ENCODE data around the gene SLC27A1.
"Not testable (repeated sequence)": the region's sequence is repeated elsewhere in the genome, so short reads cannot be mapped to it uniquely, and the experiment has no call there.

Gene SLC27A1

DNA sequence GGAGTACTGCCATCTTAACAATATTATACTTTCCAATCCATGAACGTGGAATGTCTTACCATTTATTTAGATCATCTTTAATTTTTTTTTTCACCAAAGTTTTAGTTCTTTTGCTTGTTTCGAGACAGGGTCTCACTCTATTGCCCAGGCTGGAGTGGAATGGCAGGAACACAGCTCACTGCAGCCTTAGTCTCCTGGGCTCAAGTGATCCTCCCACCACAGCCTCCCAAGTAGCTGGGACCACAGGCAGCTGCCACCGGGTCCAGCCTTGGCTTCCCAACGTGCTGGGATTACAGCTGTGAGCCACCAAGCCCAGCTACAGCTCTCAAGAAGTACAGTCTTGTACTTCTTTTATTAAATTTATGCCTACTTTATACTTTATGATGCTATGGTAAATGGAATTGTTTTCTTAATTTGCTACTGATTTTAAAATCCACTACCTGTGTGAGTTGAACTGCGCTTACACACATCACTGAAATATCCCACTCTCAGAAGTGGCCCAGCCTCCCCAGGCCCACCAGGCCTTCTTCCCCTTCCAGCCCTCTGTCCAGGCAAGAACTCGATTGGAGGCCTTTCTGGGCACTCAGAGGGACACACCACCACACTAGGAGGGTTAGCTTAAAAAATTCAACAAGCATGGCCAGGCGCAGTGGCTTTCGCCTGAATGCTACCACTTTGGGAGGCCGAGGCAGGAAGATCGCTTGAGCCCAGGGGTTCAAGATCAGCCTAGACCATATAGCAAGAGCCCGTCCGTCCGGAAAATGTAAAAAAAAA is 40.1 kb downstream of the SLC27A1 start:
- POLR2A ChIA-PET: interaction anchor here (0.6 to 2.6 kb wide), 2 partner anchors 13 to 628 kb away, joined by 3 to 7 read pairs; no protein-coding TSS in a partner anchor
- CTCF ChIA-PET: interaction anchor here (0.6 to 2.2 kb wide), 6 partner anchors 9 to 256 kb away, joined by 3 to 17 read pairs (median 4); no protein-coding TSS in a partner anchor

DNA sequence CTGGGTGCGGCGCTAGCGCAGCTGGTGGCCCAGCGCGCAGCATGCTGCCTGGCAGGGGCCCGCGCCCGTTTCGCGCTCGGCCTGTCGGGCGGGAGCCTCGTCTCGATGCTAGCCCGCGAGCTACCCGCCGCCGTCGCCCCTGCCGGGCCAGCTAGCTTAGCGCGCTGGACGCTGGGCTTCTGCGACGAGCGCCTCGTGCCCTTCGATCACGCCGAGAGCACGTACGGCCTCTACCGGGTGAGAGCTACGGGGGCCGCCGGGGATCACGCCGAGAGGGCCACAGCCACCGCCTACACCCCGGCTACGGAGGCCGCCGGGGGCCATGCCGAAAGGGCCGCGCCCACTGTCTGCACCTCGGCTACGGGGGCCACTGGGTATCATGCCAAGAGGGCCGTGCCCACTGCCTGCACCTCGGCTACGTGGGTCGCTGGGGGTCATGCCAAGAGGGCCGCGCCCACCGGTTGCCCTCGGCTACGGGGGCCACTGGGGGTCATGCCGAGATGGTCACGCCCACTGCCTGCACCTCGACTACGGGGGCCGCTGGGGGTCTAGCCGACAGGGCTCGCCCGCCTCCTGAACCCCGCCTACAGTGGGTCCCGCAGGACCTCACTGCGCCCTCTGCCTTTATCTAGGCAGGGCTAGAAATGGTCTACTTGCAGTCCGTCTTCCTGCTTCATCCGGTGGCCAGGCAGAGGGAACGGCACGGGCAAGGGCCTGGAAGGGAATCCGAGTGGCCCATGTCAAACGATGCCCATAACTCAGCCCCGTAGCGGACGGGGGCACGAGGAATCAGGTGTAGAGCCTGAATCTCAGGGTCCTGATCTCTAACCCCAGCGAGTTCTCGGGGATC is 41.6 kb downstream of the SLC27A1 start:
- CTCF ChIA-PET: interaction anchor here (0.6 to 2.2 kb wide), 8 partner anchors 13 to 345 kb away, joined by 3 to 17 read pairs (median 4); no protein-coding TSS in a partner anchor
- H3K4me3 ChIP-seq (ENCODE audit: low read depth, low read length): peak overlapping the region; percentile 85
- POLR2A ChIA-PET: interaction anchor here (0.7 to 2.6 kb wide), 4 partner anchors 10 to 41 kb away, joined by 3 to 7 read pairs (median 4); no protein-coding TSS in a partner anchor
- no peak for DNase-seq (ENCODE audit: low read depth, low spot score)
- TF ChIP-seq, protein P1, sequence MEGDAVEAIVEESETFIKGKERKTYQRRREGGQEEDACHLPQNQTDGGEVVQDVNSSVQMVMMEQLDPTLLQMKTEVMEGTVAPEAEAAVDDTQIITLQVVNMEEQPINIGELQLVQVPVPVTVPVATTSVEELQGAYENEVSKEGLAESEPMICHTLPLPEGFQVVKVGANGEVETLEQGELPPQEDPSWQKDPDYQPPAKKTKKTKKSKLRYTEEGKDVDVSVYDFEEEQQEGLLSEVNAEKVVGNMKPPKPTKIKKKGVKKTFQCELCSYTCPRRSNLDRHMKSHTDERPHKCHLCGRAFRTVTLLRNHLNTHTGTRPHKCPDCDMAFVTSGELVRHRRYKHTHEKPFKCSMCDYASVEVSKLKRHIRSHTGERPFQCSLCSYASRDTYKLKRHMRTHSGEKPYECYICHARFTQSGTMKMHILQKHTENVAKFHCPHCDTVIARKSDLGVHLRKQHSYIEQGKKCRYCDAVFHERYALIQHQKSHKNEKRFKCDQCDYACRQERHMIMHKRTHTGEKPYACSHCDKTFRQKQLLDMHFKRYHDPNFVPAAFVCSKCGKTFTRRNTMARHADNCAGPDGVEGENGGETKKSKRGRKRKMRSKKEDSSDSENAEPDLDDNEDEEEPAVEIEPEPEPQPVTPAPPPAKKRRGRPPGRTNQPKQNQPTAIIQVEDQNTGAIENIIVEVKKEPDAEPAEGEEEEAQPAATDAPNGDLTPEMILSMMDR (IDR thresholded peaks at IDR 0.05; ENCODE audit: insufficient read depth, low read length, missing control alignments): no peak

More for the DNA sequence above, 40.1 kb downstream of the SLC27A1 start:
- DNase-seq (ENCODE audit: low read depth, low spot score): no peak
- H3K4me3 ChIP-seq (ENCODE audit: low read depth, low read length): peak overlapping the region; percentile 85
- TF ChIP-seq, protein P1 (IDR thresholded peaks at IDR 0.05; ENCODE audit: insufficient read depth, low read length, missing control alignments): no peak

DNA sequence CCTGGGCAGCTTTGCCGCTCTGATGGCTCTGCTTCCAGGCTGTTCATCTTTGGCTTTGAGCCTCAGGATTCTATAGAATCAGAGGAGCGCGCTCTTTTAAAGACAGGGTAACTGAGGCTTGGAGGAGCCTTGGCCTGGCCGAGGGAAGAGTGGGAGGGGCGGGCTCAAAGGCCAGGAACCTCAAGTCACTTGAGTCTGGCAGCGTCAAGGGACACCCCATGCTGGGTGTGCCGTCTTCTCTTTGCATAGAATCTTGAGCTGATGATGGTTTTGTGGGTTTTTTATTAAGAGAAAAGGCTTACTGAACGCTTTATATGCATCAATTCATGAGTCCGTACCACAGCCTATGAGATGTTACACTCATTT is 42.2 kb downstream of the SLC27A1 start:
- peak overlapping the region; percentile 85 for H3K4me3 ChIP-seq (ENCODE audit: low read depth, low read length)
- POLR2A ChIA-PET: interaction anchor here (2.6 kb wide), 1 partner anchor 11 kb away, joined by 7 read pairs; no protein-coding TSS in a partner anchor
- CTCF ChIA-PET: interaction anchor here (1.2 kb wide), 1 partner anchor 24 kb away, joined by 4 read pairs; no protein-coding TSS in a partner anchor
- no peak for DNase-seq (ENCODE audit: low read depth, low spot score)
- TF ChIP-seq, protein P1 (IDR thresholded peaks at IDR 0.05; ENCODE audit: insufficient read depth, low read length, missing control alignments): no peak

DNA sequence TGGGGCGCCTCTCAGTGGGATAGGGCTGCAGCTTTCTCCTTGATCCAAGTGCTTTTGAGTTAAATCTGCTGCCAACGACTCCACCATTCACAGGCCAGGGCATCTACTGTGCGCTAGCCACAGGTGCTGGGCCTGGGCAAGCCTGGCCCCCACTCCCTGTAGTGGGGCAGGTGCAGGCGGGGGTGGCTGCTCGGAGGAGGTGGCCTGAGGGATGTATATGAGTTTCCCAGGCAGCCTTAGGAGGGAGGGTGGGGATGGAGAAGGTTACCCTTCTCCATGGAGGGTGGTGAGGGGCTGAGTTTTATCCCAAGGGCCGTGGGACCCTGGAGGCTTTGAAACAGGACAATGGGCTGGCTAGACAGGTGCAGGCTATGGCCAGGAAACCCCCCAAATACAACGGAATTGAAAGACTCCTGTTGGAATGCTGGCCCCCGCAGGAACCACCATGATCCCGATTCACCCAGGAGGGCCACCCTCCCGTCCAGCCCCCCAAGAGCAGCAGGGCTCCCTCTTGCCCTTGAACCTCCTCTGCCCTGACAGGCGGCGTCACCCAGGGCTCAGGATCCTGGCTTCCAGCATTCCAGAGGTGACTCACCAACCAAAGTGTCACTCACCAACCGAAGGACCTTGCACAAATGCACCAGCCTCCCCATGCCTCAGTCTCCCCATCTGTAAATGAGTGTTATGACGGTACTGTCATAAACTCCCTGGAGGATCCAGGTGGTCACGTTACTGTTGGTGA is 45.3 kb downstream of the SLC27A1 start:
- H3K4me3 ChIP-seq (ENCODE audit: low read depth, low read length): no peak overlapping the region
- ChIA-PET POLR2A (no interaction called here), CTCF (interaction anchor here (0.7 kb wide), 1 partner anchor 344 kb away, joined by 3 read pairs; the partner anchor contains the start of gene RPL18A)
- TF ChIP-seq, protein P1 (IDR thresholded peaks at IDR 0.05; ENCODE audit: insufficient read depth, low read length, missing control alignments): no peak
- no peak for DNase-seq (ENCODE audit: low read depth, low spot score)

DNA sequence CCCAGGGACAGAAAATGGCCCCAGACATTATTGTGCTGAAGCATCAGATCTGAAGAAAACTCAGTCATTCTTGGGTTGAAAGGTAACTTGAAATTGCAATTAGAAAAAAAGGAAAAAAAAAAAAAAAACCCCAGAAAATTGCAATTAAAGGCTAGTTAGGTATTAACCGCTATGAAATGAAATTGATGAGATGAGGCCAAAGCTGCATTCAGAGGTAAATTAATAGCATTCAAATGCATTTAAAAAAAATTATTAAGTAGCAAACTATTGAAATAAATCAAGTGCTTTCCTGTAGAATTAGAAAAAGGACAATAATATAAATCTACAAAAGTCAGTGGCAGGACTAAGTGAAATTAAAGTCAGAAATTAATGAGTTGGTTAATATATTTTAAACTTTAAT is 47.6 kb downstream of the SLC27A1 start:
- no peak overlapping the region for H3K4me3 ChIP-seq (ENCODE audit: low read depth, low read length)
- no peak for DNase-seq (ENCODE audit: low read depth, low spot score)
- CTCF ChIA-PET: interaction anchor here (1.2 kb wide), 1 partner anchor 36 kb away, joined by 3 read pairs; no protein-coding TSS in a partner anchor
- TF ChIP-seq, protein P1 (IDR thresholded peaks at IDR 0.05; ENCODE audit: insufficient read depth, low read length, missing control alignments): no peak
- POLR2A ChIA-PET: interaction anchor here (0.8 kb wide), 1 partner anchor 22 kb away, joined by 3 read pairs; no protein-coding TSS in a partner anchor

DNA sequence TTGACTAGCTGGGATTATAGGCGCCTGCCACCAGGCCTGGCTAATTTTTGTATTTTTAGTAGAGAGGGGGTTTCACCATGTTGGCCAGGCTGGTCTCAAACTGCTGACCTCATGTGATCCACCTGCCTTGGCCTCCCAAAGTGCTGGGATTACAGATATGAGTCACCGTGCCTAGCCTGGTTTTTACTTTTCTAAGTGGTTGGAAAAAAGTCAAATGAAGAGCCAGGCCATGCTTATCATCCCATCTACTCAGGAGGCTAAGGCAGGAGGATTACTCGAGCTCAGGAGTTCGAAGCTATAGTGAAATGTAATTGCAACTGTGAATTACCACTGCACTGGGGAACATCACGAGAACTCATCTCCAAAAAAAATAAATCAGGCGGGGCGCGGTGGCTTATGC is 48.3 kb downstream of the SLC27A1 start:
- ChIA-PET POLR2A (interaction anchor here (0.8 kb wide), 1 partner anchor 21 kb away, joined by 3 read pairs; no protein-coding TSS in a partner anchor), CTCF (interaction anchor here (1.2 kb wide), 1 partner anchor 35 kb away, joined by 3 read pairs; no protein-coding TSS in a partner anchor)
- H3K4me3 ChIP-seq (ENCODE audit: low read depth, low read length); DNase-seq (ENCODE audit: low read depth, low spot score): not testable (repeated sequence)
